HS-27A (cell line): ENCODE data around the gene MYOC.
"Not testable (repeated sequence)": the region's sequence is repeated elsewhere in the genome, so short reads cannot be mapped to it uniquely, and the experiment has no call there.

Experiments
- DNase-seq: peaks from one replicate; pipeline ENCODE4 v3.0.0-alpha.2; 2012; ENCODE audit warnings: low read depth, missing footprints

The MYOC gene

DNA sequence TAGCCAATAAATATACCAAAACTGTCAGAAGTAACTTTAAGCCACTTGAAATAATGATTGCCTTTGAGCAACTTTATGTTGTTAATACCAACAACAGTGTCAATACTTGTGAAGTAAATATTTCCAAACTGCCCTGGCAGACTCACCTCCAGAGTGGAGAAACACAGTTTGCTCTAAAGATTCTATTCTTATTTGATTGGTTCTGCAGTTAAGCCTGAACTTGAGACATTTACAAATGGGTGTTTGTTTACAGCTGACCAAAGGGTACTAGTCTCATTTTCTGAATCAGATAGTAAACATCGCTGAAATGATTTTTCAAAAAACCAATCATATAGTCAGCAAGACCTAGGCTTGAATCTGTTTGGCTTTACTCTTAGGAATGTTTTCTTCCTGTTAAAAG lies 1.3 kb upstream of the MYOC start:
- DNase-seq = no peak

DNA sequence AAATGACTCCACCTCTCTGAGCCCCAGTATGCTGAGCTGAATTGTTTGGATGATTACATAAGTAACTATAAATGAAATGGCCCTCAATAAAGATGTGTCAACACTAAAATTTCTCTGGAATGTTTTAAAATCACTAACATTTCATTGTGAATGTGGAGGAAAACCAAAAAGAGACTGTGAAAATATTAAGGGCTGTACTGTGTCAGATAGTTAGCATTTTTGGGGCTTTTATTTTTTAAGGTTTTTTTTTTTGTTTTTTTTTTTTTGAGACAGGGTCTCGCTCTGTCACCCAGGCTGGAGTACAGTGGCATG lies 6.3 kb downstream of the MYOC start:
- DNase-seq = no peak

DNA sequence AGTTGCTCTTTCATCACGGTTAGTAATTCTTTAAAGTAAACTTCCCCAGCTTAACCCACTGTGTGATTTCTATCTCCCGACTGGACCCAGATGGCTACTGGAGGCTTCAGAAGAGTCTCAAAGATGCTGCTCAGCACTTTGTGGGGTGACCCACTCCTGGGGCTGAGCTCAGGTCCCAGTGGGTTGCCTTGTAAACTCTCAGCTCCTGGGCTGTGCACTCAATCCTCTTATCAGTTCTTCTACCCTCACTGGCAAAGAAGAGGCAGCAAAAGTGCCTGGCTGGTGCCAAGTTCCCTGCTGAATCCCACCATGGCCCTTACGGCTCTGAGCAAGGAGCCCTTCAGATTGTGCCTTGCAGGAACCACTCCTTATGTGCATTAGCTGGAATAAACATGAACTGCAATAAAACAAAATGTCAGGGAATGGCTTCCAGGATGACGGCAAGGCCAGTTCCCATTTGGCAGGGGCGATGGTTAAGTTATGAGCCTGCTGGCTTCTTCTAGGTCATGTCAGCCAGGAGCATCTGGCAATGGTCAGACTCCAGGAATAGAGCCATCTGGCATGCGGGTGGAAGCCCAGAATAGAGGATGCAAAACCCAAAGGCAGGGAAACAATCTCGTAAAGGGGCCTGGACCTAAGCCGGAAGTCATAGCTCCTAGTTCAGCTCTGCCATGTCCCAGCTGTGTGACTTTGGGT lies 6.8 kb downstream of the MYOC start:
- DNase-seq = no peak

DNA sequence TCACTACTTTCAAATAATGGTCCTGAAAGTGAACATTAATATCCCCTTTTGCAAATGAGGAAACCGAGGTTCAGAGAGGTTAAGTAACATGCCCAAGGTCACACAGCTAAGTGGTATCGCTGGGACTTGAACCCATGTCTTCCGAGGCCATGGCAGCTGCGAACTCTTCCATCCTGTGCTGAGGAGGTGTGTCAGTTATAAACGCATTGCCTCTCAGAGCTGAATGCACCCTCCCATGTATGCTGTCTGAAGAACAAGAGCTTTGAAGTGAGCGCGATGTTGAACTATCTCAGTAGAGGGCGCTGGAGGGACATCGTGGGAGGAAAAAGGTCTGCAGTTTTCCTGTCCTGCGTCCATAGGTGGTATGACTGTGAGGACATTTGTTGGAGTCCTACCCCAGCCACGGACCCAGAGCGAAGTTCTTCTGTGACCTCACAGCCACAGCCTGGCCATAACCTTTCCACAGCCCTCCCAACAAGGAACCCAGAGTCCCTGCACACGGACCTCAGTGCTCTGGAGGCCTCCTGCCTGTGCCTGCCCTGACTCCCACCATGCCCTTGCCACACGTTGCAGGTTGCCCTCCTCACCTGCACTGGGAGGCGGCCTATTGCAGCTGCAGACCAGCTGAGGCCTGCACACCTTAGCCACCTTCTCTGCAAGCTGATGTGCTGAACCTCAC lies 7.5 kb downstream of the MYOC start:
- peak; percentile 59 for DNase-seq

DNA sequence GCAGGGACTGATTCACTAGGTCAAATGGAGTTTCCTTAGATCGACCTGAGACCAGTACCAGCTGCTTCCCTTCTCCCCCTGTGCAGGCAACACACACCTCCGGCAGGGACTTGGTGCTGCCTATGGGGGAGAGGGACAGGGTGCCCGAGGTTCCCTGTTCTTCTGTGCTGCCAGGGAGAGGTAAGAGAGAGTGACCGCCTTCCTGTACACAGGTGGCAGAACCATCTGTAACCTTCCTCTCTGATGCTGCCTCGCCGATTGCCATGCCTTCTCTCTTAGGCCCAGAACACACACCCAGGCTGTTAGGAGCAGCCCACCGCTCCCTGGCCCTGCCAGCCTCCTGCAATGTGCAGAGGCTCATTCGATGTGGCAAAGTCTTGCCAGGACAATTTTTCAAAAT lies 9.3 kb downstream of the MYOC start:
- DNase-seq = no peak

DNA sequence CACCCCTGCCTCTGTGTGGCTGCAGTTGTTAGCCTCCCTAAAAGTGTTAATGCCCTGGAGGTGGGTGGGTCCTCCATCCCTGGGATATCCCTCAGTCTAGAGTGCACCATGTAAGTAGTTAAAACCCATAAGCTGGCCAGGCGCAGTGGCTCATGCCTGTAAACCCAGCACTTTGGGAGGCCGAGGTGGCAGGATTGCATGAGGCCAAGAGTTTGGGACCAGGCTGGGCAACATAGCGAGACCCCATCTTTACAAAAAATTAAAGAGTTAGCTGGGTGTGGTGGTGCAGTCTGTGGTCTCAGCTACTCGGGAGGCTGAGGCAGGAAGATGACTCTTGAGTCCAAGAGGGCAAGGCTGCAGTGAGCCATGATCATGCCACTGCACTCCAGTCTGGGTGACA lies 10.3 kb downstream of the MYOC start:
- DNase-seq = no peak

DNA sequence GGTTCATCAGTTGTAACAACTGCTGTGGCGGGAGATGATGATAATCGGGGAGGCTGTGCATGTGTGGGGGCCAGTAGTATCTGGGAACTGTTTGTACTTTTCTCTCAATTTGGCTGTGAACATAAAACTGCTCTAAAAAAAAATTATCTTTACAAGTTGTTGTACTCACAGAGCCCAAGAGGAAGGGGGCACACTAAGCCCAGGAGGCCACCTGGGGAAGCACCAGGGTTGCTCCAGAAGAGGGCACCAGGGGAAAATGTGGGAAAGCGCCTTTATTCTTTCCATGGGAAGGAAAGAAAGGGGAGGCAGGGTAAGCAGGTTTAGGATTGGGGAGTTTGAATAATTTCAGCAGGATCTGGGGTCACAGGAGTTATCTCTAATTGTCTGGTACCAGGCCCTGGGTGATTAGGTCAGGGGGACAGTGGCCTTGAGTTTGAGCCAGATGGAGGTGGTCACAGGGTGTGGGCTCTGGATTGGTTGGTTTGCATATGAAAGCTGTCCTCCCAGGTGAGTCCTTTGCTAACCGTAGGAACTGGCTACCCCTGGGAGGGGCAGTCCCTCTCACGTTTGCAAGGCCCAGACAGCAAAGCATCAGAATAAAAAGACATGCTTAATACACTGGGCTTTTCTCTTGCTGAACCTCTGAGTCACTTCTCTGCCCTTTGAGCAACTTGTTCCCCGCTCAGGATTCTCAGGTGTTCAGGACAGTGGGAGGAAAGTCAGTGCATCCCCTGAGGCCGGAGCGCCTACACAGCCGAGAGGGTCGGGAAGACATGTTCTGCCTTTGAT lies 11.2 kb downstream of the MYOC start:
- DNase-seq = no peak

DNA sequence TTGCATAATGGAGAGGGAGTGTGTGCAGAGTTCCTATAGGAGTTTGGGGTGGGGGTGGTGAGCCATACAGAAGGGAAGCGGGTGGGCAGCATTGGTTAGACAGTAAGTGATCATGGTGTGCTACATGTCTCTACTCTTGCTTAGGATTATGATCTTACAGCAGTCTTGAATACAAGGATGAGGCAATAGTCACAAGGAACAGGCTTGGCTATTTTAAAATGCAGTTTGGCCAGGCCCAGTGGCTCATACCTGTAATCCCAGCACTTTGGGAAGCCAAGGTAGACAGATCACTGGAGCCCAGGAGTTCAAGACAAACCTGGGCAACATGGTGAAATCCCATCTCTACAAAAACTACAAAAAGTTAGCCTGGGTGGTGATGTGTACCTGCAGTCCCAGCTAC lies 12.3 kb downstream of the MYOC start:
- DNase-seq = no peak

DNA sequence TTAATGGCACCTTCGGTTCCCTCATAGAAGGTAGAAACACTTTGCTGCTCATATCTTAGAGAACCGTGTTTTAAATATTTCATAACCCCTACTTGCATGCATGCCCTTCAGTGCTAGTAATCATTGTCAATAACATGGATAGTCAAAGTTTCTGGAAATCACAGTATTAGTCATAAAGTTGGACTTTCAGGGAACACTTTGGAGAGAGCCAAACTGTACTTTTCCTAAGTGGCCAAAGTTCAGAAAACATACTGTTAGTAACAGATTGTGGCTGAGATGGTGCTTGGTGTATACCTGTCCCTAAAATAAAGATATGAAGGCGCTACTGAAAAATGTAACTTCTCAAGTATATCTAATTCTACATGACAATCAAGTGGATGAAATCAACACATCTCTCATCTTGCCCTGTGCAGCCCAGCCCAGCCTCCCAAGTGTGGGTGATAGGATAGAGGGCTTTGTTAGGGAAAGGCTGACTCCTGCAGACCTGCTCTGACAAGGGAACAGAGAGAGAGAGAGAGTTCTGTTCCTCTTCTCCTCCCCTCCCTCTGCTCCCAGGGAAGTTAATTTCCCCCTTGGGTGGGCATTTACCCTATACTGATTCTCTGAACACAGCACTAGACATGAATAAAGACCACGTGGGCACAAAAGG lies 14.4 kb downstream of the MYOC start:
- DNase-seq = no peak

DNA sequence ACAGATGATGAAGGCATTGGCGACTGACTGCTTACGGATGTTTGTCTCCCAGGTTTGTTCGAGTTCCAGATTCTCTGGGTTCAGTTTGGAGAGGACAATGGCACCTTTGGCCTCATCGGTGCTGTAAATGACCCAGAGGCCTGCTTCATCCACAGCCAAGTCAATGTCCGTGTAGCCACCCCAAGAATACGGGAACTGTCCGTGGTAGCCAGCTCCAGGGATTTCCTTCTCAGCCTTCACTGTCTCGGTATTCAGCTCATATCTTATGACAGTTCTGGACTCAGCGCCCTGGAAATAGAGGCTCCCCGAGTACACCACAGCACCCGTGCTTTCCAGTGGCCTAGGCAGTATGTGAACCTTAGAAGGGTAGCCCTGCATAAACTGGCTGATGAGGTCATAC lies 16.3 kb downstream of the MYOC start:
- DNase-seq = no peak

DNA sequence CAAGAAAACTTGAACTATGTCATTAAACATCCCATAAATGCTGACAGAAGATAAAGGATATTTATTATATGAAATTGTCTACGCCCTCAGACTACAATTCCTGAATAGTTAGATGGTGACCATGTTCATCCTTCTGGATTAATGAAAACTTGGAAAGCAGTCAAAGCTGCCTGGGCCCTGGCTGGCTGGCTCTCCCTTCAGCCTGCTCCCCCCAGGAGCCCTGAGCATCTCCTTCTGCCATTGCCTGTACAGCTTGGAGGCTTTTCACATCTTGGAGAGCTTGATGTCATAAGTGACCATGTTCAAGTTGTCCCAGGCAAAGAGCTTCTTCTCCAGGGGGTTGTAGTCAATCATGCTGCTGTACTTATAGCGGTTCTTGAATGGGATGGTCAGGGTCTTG lies 16.8 kb downstream of the MYOC start:
- DNase-seq = no peak

DNA sequence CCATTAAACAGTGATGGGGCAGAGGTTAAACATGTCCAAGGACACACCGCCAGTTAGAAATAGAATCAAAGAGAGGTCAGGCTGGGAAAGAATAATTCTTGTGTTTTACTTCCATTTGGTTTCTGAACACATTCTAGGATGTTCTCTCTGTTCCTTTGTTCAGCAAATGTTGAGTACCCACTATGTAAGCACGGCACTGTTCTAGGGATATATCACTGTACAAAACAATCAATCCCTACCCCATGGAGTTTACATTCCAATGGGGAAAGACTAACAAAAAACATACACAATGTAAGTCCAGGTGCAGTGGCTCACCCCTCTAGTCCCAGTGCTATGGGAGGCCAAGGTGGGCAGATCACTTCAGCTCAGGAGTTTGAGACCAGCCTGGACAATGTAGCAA lies 24.3 kb downstream of the MYOC start:
- DNase-seq = no peak

DNA sequence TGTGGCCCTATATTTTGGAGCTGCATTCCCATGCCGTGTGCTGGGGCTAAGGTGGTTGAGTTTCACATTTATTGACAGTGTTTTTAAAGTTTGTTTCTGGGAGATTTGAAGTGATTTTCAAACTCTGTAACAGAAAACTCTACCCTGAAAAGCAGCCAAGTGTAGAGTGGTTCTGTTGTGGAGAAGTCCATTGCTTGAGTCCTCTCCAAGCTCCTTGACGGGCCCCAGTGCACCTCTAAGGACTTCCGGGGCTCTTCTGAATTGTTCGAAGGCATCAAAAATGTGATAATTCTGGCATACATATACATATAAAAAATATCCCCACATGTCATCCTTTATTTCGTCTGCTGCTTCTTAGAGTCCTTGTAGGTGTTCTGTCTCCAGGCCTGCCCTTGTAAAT lies 25.5 kb downstream of the MYOC start:
- no peak for DNase-seq

DNA sequence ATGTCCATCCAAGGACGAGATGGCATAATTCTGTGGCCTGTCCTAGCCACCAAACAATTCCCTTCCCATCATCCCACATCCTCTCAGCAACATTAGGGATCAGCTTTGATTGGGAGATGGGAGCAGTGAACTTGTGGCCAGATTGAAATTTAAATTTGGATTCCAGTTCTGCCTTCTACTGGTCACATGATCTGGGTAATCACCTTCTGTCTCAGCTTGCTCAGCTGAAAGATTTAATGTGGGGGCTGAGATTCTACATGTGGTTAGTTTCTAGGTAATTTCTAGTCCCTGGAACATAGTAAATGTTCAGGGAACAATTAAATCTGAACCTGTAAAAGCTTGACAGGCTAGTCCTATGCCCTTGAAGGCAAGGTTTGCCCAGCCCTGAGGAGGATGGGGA lies 27.3 kb downstream of the MYOC start:
- no peak for DNase-seq

DNA sequence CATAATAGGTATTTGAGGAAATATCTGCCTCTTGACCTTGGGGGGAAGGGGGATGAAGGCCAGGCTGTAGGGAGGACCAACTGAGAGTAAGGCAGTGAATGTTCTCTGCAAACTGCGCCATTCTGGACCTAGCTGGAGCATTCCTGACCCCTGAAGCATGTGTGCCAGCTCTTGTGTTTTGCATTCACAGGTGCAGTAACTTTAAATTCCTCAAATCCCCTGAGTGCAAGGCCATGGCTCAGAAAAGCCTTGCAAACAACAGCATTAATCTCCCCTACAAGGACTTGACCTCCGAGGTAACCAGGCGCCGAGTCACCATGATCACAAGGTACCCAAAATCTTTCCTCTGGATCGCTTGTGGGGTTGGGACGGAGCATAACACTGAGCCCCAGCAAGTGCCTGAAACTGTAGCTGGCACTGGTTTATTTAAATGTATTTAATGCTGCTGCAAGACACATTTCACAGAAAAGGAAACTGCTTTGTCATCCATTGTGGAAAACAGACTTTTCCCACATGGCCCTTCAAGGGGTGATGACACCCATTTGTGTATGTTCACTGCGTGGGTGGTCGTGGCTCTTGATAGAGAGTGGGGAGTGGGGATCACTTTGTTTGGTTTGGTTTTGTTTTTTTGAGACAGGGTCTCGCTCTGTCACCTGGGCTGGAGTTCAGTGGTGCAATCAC lies 28.7 kb downstream of the MYOC start:
- DNase-seq = no peak

DNA sequence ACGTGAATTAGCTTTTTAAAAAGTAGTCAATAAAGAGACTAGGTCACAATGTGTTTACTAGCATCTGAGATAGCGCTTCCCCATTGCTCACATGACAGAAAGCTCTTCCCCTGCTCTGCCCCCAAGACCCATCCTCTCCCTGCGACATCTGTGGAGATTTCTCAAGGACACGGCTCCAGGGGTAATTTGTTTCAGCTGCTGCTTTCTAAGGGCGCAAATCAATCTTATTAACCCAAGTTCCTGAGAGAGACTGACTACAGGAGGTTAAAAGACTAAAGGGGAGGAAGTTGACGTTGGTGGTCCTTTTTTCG lies 30.4 kb downstream of the MYOC start, which contains the start of gene MYOCOS:
Gene MYOCOS, plus strand, starts transcription at position 92 of the 311 bp plus-strand sequence. CDS start 1,641 bp downstream, outside the sequence.
- DNase-seq = no peak

DNA sequence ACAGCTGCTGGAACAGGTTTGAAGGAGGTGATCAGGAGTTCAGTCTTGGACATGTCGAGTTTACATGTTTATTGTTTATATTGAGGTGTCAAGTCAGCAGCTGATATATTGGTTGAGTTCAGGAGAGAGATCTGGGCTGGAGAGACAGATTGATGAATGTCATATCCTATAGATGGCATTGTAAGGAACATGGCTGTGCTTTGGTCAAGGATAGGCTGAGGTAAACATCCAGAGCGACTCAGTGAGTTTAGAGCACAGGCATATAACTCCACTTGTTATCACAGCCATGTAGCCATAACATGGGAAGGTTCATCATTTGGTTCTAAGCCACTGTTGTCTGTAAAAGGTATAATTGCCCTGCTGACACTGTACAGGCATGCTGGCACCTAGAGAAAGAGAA lies 35.9 kb downstream of the MYOC start:
- no peak for DNase-seq

DNA sequence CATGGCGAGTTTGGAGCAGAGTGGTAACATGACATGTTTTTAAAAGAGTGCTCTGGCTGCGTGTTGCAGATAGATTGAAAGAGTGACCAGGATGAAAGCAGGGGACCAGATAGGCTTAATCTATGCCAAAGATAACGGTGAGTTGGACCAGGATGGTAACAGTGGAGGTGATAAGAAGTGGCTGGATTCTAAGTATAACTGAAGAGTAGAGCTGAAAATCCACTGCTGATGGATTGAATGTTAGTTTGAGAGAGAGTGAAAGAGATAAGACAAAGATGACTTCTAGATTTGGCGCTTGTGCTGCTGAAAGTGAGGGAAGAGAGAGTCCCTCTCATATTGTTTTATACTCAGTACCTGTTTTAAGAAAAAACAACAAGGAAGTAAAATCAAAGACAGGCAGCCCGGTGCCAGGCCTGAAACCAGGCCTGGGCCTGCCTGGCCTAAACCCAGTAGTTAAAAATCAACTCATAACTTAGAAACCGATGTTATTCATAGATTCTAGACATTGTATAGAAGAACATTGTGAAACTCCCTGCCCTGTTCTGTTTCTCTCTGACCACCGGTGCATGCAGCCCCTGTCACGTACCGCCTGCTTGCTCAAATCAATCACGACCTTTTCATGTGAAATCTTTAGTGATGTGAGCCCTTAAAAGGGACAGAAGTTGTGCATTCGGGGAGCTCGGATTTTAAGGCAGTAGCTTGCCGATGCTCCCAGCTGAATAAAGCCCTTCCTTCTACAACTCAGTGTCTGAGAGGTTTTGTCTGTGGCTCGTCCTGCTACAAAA lies 37.2 kb downstream of the MYOC start:
- not testable (repeated sequence) for DNase-seq

DNA sequence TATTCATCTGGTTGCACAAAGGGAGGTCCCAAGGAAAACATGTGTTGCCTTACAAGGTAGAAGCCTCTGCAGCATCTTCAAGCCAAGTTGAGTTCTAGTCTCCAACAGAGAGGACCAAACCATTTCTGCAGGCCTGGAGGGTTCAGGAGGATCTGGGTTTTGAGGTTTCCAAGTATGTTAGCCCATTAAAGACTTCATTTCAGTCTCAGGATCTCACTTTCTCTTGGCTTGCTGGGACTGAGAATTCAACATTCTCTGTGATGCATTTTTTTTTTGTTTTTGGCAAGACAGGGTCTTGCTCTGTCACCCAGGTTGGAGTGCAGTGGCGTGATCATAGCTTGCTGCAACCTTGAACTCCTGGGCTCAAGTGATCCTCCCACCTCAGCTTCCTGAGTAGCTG lies 39.2 kb downstream of the MYOC start:
- DNase-seq = no peak

DNA sequence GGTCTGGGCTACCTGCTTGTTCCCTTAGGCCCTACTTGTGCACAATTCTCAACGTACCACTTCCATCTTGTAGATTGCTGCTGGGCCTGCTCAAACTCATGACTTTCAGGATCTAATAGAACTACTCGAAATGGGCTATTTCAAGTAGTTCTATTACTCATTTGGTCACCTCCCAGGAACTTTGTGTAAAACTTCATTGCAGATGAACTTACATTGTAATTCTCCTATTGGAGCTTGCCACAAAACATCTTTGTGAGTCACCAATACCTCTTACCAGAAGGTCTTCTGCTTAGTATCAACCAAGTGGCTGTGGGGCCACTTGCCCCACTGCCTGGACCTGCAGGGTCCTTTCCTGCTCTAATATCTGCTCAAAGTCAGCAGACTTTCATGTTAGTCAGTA lies 41.2 kb downstream of the MYOC start:
- no peak for DNase-seq

DNA sequence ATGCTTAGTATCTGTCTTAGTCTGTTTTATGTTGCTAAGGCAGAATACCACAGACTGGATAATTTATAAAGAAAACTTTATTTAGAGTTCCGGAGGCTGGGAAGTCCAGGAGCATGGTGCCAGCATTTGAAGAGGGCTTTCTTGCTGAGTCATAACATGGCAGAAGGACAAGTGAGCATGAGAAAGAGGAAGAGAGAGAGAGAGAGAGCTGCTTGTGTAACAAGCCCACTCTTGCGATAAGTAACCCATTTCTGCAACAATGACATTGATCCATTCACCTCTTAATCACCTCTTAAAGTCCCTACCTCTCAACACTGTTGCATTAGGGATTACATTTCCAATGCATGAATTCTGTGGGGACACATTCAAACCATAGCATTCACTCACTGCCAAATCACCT lies 42.1 kb downstream of the MYOC start:
- no peak for DNase-seq
